OCI-LY3 (cell line): ENCODE measurements around the gene ZNRF1.

Experiments
- H2AFZ ChIP-seq: fragments of 200-600, 300-600 bp; shearing (Covaris generic); 2 replicates; pipeline ENCODE4 v1.6.0; 2014; ENCODE audit warnings: antibody characterized with exemption, low read depth, low read length
- H3K27ac ChIP-seq: fragments of 200-600, 300-600 bp; sonication (generic); 2 replicates; pipeline ENCODE4 v1.5.1; 2014; ENCODE audit warnings: mild to moderate bottlenecking, low read length, moderate library complexity, mixed read lengths
- H3K27me3 ChIP-seq: fragments of 200-600, 300-600 bp; sonication (generic); 2 replicates; pipeline ENCODE4 v1.6.1; 2014; ENCODE audit warnings: low read depth, low read length, mixed read lengths
- H3K36me3 ChIP-seq: fragments of 200-600, 300-600 bp; sonication (generic); replicated peaks from 2 replicates; pipeline ENCODE3; 2014; ENCODE audit warnings: low read depth, low read length, mixed read lengths
- H3K4me1 ChIP-seq: fragments of 300-600, 200-600 bp; sonication (generic); 2 replicates; pipeline ENCODE4 v1.6.1; 2014; ENCODE audit warnings: low read length, mixed read lengths
- H3K4me2 ChIP-seq: fragments of 200-600, 300-600 bp; sonication (generic); 2 replicates; pipeline ENCODE4 v1.6.1; 2014; ENCODE audit warnings: low read length, mixed read lengths
- H3K4me3 ChIP-seq: fragments of 300-600, 200-600 bp; sonication (generic); 2 replicates; pipeline ENCODE4 v1.5.1; 2014; ENCODE audit warnings: antibody characterized with exemption, mild to moderate bottlenecking, low read length, moderate library complexity
- H3K79me2 ChIP-seq: fragments of 300-600, 200-600 bp; shearing (Covaris generic); 2 replicates; pipeline ENCODE4 v1.6.1; 2014; ENCODE audit warnings: mild to moderate bottlenecking, low read length, mixed read lengths
- H3K9ac ChIP-seq: fragments of 300-600, 200-600 bp; shearing (Covaris generic); 2 replicates; pipeline ENCODE4 v1.6.0; 2014; ENCODE audit warnings: mild to moderate bottlenecking, low read length, moderate library complexity
- H3K9me3 ChIP-seq: fragments of 200-600, 300-600 bp; shearing (Covaris generic); 2 replicates; pipeline ENCODE4 v1.6.1; 2014; ENCODE audit warnings: low read length, mixed read lengths; ENCODE audit not compliant: insufficient read depth
- H4K20me1 ChIP-seq: fragments of 200-600, 300-600 bp; sonication (generic); 2 replicates; pipeline ENCODE4 v1.6.1; 2016; ENCODE audit warnings: low read length, mixed read lengths; ENCODE audit not compliant: insufficient read depth
- CTCF ChIP-seq: fragments of 200-600, 300-600 bp; sonication (generic); IDR thresholded peaks from 2 replicates; pipeline ENCODE4 v1.5.1; 2014; ENCODE audit warnings: antibody characterized with exemption, low read length, low read depth
- EZH2phosphoT487 ChIP-seq: fragments of 200-600 bp; shearing (Covaris generic); IDR thresholded peaks from 2 replicates; pipeline ENCODE4 v1.6.1; 2018; ENCODE audit warnings: antibody characterized with exemption, mixed run types, low read depth

The ZNRF1 gene

GRCh38 chr16:75002474-75002873 is 3.6 kb downstream of the ZNRF1 start:
- Histone ChIP-seq H3K79me2 (no peaks in the 10 kb centered on the region), H4K20me1 (peaks cover 10% of the 10 kb centered on the region; the same call in 1 of the 2 replicates), H3K9me3 (no peaks in the 10 kb centered on the region), H3K4me3 (no peak overlapping the region), H3K4me2 (no peak overlapping the region), H2AFZ (no peak overlapping the region), H3K9ac (no peak overlapping the region), H3K27ac (no peak overlapping the region), H3K36me3 (no peaks in the 10 kb centered on the region), H3K4me1 (peaks cover 18% of the 10 kb centered on the region), H3K27me3 (peaks cover 21% of the 10 kb centered on the region)
- TF ChIP-seq EZH2phosphoT487 (no peak), CTCF (no peak)

- peaks cover 10% of the 10 kb centered on the region; the same call in 1 of the 2 replicates for H4K20me1 ChIP-seq
- peaks cover 13% of the 10 kb centered on the region for H3K4me1 ChIP-seq
- no peak overlapping the region for H2AFZ ChIP-seq
- H3K27me3 ChIP-seq, result peaks cover 21% of the 10 kb centered on the region
- H3K9me3 ChIP-seq, result no peaks in the 10 kb centered on the region
- no peak overlapping the region for H3K4me2 ChIP-seq
- H3K36me3 ChIP-seq, result no peaks in the 10 kb centered on the region
- H3K4me3 ChIP-seq, result no peak overlapping the region
- no peak overlapping the region for H3K9ac ChIP-seq
- no peaks in the 10 kb centered on the region for H3K79me2 ChIP-seq
- H3K27ac ChIP-seq, result no peak overlapping the region
- TF ChIP-seq CTCF (no peak), EZH2phosphoT487 (no peak)
Measured at GRCh38 chr16:75003931-75004330, 5.1 kb downstream of the ZNRF1 start.

DNA sequence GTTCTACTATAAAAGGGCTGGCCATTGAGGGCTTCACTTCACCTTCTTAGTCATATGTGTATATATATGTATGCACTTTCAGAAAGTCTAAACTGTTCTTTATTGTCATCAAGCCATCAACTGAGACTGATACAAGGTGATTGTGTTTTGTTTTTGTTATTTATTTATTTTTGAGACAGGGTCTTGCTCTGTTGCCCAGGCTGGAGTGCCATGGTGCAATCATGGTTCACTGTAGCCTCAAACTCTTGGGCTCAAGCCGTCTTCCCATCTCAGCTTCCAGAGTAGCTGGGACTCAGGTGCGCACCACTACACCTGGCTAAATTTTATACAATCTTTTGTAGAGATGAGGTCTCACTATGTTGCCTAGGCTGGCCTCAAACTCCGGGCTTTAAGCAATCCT is 5.6 kb downstream of the ZNRF1 start:
- Histone ChIP-seq H3K4me1 (peaks cover 13% of the 10 kb centered on the region), H4K20me1 (peaks cover 10% of the 10 kb centered on the region; the same call in 1 of the 2 replicates), H3K79me2 (no peaks in the 10 kb centered on the region), H3K4me2 (no peak overlapping the region), H3K36me3 (no peaks in the 10 kb centered on the region), H3K9ac (no peak overlapping the region), H3K27ac (no peak overlapping the region), H2AFZ (no peak overlapping the region), H3K9me3 (no peaks in the 10 kb centered on the region), H3K4me3 (no peak overlapping the region), H3K27me3 (peaks cover 21% of the 10 kb centered on the region)
- TF ChIP-seq CTCF, result no peak
- TF ChIP-seq EZH2phosphoT487, result no peak

DNA sequence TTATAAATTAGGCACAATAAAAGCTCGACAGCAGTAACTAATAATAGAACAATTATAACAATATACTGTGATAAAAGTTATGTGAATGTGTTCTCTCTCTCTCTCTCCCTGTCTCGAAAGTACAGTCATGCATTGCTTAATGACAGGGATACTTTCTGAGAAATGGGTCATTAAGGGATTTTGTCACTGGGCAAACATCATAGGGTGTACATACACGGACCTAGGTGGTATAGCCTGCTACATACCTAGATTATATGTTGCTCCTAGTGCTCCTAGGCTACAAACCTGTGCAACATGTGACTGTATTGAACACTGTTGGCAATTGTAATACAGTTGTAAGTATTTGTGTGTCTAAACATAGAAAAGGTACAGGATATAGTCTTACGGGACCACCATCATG is 6.9 kb downstream of the ZNRF1 start:
- Histone ChIP-seq H4K20me1 (peaks cover 4% of the 10 kb centered on the region; the same call in 1 of the 2 replicates), H3K4me3 (no peak overlapping the region), H3K4me2 (no peak overlapping the region), H3K4me1 (peaks cover 3% of the 10 kb centered on the region; the same call in 1 of the 2 replicates), H3K79me2 (no peaks in the 10 kb centered on the region), H3K9me3 (no peaks in the 10 kb centered on the region), H3K9ac (no peak overlapping the region), H2AFZ (no peak overlapping the region), H3K27me3 (peaks cover 13% of the 10 kb centered on the region), H3K36me3 (no peaks in the 10 kb centered on the region), H3K27ac (no peak overlapping the region)
- TF ChIP-seq EZH2phosphoT487, result no peak
- TF ChIP-seq CTCF, result no peak
